ENCODE data around the gene ZMIZ1.

Gene ZMIZ1

DNA sequence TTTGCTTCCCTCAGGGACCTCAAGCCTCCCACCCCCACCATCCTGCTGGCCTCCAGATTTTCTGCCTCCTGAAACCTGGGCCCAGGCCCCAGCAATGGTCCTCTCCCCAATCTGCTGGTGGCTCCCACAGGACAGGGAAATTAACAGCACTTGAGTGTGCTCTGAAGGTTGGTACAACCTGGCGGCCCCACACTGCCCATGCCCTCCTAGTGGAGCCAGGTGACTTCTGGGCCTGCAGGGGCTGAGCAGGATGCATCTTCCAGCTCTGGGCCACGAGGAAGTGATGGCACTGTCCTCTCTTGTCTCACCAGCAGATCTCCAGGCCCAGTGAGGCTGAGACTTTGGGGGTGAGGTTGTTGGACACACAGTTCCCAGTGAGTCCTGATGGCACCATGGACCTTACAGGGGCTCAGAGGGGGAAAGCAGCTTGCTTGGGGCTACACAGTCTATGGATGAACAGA is 3.6 kb upstream of the ZMIZ1 start:
- in situ Hi-C loops (cut with HindIII; ENCODE audit: low sequenced_read_pairs): no loop called here

DNA sequence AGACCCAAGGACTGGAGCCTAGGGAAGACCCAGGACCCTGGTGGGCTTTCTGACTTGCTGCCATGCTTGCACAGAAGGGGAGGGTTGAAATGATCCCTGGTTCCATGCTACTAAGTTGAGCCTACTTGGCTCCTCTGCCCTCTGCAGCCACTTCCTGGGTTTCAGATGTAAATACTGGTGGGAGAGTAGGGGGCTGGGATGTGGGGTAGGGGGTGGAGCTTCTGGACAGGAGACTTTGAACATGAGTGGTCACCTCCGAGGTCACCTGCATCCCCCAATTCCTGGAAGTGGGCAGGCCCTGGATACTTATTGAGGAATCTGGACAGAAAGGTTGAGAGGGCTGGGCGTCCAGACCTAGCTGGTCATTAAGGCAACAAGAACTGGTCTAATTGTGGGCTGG is 2.9 kb upstream of the ZMIZ1 start:
- in situ Hi-C loops (cut with HindIII; ENCODE audit: low sequenced_read_pairs): no loop called here

DNA sequence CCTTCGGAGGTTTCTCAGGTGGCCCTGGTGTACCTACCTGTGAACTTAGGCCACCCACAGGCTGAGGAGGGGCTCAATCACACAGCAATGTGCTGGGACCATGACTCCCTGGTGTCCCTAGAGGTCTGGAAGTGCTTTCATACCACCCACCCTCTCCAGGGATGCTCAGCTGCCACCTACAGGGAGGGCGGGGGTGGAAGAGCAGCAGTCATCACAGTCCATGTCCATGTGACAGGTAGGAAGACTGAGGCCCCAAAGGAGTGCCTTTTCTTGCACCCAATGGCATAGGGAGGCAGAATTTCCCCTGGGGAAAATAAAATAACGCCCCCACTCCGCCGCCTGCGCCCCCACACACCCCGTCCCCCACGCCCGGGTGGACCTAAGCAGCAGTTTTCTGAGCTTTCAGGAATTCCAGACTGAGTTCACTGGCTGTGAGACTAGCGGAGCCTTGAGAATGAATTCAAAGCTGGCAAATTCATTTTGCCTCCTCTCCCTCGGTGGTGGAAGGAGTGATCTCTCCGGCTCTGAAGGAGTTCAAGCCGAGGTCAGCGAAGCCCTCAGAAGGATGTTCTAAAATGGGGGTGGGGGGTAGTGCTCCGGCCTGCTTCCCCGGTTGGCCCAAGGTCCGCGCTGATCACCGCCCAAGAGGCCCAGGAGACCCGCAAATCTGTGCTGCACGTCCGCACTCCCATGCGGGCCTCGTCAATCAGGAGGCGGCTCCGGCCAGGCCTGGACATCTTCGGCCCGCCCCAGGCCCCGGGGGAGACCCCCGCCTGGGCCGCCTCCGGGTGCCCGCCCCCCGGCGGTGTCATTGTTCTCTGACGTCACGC is 2.1 kb upstream of the ZMIZ1 start:
- in situ Hi-C loops (cut with HindIII; ENCODE audit: low sequenced_read_pairs): no loop called here

DNA sequence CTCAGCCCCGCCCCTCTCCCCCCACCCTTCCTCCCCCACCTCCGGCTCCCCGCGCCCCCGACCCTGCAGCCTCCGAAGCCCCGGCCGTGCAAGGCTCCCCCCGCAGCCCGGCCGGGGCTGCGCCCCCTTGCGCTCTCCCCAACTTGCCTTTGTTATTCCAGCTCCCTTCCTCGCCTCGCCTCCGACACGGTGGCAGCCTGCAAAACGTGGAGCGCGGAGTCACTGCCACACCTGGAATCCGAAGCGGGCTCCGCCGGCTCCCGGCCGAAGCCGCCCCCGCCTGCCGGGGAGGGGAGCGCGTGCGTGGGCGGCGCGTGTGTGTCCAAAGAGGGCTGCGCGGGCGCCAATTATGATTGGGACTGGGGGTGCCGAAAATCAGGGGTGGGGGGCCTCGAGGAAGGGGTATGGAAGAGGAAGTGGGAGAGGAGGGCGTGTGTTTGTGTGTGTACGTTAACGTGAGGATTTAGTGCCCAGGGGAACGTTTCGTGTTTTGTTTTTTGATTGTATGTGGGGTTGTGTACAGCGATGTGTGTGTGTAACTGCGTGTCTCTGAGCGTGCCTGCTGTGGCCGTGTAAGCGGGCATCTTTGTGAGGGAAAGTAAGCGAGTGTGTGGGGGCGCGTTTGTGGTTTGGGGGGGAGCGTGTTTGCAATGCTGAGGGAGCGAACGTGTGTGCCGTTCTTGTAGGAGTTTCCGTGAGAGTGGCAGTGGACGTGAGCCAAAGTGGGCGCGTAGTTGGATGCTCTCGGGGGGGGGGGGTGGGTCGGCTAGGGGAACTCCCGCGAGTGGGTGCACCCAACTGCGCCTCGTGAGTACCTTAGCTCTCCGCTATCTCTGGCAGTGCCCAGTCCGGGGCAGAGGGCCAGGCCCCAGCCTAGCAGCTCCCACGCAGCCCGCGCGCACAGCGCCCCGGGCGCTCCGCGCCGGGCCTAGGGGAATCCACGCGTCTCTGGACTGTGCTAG is 1.2 kb upstream of the ZMIZ1 start:
- in situ Hi-C loops (cut with HindIII; ENCODE audit: low sequenced_read_pairs): no loop called here

DNA sequence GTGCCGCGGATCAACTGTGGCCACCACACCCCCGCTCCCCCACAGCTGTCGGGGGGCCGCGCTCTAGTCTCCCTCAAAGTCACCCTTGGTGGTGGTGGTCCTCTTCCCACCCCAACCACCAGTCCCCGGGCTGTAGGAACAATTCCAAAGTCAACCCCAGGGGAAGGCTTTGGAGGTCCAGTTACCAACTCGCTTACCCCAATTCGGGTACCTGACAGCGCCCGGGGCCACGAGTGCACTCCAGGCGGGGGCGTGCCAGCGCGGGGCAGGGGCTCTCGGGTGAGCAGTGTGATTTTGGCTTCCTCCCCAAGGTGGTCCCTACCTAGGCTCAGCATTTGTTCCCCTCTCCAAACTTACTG is 584 bp upstream of the ZMIZ1 start:
- in situ Hi-C loops (cut with HindIII; ENCODE audit: low sequenced_read_pairs): no loop called here

DNA sequence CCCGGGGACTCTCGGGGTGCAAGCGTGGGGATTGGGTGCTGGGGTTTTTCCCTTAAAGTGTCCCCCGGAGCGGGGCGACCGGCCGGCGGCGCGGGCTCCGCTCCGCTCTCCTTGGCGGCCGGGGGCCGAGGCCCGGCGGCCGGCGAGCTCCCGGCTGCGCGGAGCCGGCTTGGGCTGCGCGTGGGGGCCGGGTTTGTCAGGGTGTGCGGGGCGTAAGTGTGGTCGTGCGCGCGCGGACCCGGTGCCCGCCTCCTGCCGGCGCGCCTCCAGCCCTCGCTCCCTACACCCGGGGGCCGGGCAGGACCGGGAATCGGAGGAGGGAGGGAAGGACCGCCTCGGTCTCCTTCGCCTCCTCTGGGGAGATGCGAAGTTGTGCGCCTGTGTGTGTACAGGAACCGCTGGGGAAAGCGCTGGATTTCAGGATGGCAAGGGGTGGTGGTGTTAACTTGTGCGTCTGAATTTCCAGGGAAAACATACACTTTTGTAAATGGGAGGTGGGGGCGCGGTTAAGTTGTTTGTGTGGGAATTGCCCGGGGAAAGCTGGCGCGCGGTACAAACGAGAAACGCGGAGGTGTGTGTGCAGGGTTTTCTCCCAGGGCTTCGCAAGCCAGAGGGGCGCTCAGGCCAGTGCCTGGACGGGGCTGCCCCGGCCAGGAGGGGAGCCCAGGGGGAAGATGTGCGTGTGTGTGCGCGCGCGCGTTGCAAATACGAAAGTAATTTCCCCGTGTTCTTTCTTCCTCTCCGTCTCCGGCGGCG is 737 bp downstream of the ZMIZ1 start:
- in situ Hi-C loops (cut with HindIII; ENCODE audit: low sequenced_read_pairs): loop anchor here (5.0 to 10.0 kb wide), 3 partner anchors 43 to 315 kb away; no protein-coding TSS in a partner anchor

DNA sequence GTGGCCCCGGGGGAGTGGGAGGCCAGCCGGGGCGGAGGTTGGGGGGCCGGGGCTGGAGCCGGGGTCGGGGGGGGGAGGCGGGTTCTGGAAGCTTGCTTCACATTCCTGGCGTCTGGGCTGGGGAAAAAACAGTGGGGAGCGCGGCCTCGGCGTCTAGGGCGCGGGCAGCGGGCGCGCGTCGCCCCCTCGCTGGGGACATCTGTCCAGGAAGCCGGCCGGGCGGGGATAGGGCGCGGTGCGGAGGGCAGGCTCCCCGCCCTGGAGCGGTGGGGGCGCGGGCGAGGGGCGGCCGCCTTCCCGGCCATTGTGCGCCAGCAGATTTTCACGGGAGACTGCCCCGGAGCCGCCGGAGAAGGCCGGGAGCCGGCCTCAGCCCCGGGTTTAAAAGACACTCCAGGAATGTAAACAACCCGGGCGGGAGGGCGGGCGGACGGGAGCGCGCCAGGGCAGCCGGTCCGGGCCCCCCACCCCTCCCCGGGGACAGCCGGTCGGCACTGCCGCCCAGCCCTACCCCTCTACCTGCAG is 1.4 kb downstream of the ZMIZ1 start:
- in situ Hi-C loops (cut with HindIII; ENCODE audit: low sequenced_read_pairs): loop anchor here (5.0 to 10.0 kb wide), 3 partner anchors 42 to 315 kb away; no protein-coding TSS in a partner anchor

DNA sequence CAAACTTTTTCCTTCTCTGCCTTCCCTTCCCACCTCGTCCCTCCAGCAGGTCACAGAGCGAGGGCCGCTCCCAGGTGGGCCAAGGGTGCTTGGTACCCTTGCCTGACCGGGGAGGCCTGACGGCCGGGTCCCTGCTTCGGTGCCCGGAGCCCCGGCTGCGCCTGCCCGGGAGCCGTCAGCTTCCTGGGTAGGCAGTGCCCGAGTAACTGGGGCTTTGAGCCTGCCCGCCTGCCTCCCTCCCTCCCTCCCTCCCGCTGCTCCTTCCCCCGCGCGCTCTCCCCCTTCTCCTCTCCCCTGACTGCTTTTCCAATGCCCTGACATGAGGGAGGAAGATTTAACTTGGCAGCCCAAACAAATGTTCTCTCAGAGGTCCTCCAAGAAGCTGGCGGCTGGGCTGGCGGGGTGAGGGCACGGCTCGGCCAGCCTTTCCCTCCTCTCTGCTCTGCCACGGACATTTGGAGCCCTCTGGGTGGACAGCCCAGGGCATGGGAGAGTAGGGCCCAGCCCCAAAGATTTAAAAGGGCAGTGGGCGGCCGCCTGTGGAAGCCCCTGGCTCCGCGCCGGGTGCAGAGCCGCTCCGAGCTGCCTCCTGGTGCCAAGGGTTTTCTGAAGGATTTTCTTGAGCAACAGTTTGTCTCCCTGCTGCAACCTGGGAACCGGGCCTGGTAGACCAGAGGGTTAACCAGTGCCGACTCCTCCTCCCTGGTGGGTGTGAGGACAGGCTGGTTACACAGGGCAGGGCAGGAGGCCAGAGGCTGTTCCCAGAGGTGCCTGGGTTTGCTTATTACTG is 2.0 kb downstream of the ZMIZ1 start:
- in situ Hi-C loops (cut with HindIII; ENCODE audit: low sequenced_read_pairs): loop anchor here (5.0 to 10.0 kb wide), 3 partner anchors 42 to 316 kb away; no protein-coding TSS in a partner anchor

DNA sequence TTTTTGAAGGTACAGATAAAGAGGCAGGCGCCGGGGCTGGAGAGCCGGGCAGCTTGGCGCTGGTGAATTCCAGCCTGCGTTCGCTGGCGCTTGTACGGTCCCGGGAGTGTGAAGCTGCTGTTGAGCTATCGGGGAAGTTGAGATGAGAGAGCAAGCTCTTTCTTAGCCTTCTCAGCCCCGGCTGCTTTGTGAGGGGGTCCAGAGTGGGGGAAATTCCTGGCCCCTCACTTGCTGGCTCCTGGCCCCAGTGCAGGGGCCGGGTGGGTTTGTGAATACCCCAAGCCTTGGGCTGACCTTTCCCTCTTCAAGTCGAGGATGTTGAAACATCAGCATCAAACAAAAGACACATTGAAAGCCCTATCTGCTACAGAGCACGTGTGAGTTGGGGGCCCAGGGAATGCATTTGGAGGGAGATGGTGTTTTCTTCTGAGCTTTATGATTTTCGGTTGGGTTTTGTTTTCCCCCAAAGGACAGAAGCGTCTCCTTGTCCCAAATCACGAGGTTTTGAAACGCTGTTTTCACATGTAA is 2.7 kb downstream of the ZMIZ1 start:
- in situ Hi-C loops (cut with HindIII; ENCODE audit: low sequenced_read_pairs): loop anchor here (5.0 to 10.0 kb wide), 3 partner anchors 41 to 317 kb away; no protein-coding TSS in a partner anchor

DNA sequence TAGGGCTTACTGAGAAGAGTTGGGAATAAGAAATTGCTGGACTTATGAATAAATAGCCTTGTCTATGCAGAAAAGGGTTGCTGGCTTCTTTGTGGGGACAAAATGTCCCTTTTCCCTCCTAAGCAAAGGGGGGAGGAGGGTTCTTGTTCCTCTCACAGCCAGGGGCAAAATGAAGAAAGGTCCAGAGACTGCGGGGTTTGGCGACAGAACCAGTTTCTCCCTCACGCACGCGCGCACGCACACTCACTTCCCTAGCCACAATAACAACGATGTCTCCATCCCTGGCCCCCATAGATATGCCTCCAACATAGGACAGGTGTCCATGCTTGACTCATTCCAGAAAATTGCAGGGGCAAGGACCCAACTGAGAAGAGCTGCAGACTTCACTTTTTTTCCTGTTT is 3.3 kb downstream of the ZMIZ1 start:
- in situ Hi-C loops (cut with HindIII; ENCODE audit: low sequenced_read_pairs): loop anchor here (5.0 to 10.0 kb wide), 3 partner anchors 40 to 317 kb away; no protein-coding TSS in a partner anchor

DNA sequence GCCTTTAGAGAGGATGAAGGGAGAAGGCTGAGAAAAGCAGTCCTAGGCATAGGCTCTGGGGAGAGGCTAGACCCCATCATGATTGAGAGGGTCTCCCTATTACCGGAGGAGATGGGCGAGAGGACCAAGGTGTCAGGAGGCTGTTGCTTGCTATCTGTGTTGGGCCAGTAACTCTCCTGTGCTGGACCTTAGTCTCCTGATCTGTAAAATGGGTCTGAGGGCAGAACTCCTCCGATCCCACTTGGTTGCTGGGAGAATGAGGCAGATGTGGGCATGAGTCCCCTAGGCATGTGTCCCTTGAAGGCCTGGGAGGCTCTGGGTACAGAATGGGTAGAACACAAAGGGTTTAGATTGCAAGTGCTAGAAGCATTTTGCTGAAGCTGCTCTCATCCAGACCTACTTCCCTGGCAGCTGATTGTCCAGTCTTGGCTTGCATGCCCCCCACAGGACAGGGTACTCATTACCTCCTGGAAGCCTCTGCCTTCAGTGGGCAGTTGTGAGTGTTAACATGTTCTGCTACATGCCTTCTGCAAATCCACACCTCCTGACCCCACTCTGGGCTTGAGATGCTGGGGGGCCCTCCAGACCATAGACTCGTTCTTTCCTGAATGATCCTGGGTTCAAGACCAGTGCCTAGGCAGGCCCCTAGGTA is 4.4 kb downstream of the ZMIZ1 start:
- in situ Hi-C loops (cut with HindIII; ENCODE audit: low sequenced_read_pairs): loop anchor here (5.0 to 10.0 kb wide), 3 partner anchors 39 to 318 kb away; no protein-coding TSS in a partner anchor

DNA sequence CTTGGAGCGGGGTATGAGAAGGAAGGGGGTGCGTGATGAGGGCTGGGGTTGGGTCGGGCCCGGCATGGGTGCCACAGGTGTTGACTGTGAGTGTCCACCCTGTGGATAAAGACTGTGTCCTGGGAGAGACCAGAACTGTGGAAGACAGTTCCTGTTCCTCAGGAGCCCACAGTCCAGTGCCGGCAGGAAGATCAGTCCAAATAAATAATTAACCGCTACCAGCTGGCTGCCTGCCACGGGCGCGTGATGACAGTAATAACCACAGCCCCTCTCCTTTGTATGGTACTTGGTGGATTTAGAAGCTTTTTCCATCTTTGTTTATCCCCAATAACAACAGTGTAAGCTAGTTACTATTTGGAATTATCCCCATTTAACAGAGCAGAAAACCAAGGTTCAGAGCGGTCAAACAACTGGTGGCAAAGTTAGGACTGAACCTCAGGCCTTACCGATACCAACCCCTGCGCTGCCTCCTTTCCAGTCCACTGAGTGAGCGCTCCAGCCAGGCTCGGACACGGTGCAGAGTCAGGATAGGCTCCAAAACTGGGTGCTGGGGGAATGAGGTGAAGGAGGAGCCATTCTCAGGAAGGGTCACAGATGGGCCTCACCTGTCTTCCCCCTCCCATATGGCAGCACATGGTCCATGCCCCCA is 5.1 kb downstream of the ZMIZ1 start:
- in situ Hi-C loops (cut with HindIII; ENCODE audit: low sequenced_read_pairs): loop anchor here (5.0 to 10.0 kb wide), 3 partner anchors 38 to 319 kb away; no protein-coding TSS in a partner anchor

DNA sequence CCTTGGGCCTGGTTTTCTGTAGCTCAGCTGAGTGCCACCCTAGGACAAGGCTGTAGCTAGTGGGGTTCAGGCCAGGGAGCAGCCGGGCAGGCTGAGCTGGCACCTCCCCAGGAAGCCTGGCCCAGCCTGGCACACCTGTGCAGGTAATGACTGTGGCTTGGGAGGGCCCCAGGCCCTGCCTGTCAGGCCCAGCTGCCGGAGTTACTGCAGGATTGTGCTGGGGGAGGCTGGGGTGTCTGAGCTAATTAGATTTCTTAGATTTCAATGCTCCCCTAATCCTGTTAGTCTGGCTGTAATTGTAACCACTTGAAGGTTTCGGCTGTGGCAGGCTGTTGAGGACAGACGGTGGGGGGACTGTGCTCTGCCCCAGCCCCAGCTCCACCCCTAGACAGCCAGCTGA is 6.0 kb downstream of the ZMIZ1 start:
- in situ Hi-C loops (cut with HindIII; ENCODE audit: low sequenced_read_pairs): loop anchor here (5.0 to 10.0 kb wide), 4 partner anchors 38 to 320 kb away; no protein-coding TSS in a partner anchor

DNA sequence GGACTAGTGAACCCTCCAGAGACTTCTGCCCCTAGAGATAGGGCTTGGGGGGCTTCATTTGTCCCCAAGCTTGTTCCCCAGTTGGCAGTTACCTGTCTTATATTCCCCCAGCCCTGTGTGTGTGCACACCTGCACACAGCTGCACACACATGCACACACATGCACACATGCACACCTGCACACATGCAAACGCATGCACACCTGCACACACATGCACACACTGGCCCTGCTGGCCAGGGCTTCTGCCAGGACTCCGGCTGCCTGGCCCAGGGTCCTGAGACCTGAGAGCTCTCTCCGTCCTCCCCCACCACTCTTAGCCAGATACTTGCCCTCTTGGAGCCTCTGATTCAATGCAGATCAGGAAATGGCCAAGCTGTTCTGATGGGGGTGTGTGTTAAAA is 6.7 kb downstream of the ZMIZ1 start:
- in situ Hi-C loops (cut with HindIII; ENCODE audit: low sequenced_read_pairs): loop anchor here (5.0 to 10.0 kb wide), 2 partner anchors 97 to 321 kb away; no protein-coding TSS in a partner anchor

DNA sequence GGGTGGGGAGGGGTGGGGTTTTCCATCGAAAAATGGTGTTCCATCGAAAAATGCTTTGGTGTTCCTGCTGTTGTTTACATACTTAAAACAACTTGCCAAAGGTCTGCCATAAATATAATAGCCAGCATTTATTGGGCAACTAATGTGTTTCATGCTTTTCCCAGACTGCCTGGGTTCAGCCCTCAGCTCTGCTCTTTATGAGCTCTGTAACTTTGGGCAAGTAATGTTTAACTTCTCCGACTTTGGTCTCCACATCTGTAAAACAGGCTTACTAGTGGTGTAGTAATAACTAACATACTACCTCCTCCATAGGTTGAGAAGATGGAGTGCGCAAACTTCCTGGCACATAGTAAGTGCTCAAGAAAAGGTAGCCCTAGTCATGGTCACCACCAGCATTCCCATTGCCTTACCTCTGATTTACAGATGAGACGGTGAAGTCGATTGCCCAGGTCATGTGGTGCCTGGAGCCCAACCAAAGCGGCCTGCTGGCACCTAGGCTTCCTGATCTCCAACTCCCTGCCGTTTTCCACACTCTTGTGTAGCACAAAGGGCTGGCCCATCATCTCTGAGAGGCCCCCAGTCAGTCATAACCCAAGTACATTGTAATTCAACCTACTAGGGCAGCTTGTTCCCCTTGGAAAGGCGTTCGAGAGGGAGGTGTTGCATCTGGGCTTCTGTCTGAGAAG is 8.9 kb downstream of the ZMIZ1 start:
- in situ Hi-C loops (cut with HindIII; ENCODE audit: low sequenced_read_pairs): loop anchor here (5.0 to 10.0 kb wide), 2 partner anchors 95 to 323 kb away; no protein-coding TSS in a partner anchor

DNA sequence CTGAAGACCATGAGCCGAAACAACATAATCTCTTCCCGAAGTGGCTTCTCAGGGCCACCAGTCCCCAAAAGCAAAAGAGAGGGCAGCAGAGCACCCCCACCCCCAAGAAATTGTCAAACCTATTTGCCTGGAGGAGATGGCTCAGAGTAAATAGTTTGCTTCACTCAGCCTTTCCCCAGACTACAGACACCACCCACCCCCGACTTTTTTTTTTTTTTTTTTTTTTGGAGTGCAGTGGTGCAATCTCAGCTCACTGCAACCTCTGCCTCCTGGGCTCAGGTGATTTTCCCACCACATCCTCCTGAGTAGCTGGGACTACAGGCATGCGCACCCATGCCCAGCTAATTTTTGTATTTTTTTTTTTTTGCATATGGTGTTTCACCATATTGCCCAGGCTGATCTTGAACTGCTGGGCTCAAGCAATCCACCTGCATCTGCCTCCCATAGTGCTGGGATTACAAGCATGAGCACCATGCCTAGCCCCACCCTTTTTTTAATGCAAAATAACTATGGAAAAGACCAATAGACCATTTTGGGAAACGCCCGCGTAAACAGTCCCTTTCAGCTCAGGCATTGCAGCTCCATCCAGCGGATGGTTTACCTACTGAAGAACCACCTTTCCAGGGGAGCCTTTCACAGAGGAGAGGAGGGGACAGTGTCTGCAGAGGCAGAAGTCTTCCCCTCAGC is 9.7 kb downstream of the ZMIZ1 start:
- in situ Hi-C loops (cut with HindIII; ENCODE audit: low sequenced_read_pairs): loop anchor here (5.0 to 10.0 kb wide), 2 partner anchors 94 to 324 kb away; no protein-coding TSS in a partner anchor

DNA sequence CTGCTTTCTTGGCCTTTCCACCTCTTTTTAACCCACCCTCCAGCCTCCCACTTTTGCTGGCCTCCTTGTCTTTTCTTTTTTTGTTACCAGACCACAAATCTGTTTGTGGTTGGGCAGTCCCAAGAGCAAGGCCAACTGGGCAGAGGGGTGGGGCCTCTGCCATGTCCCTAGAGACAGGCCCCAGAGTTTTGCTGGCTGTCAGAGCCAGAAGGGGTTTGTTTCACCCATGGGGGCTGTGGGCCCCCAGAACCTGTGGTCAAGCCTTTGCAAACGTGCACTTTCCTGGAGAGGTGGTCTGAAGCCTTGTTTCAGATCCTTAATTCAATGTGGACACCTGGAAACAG is 10.3 kb downstream of the ZMIZ1 start:
- in situ Hi-C loops (cut with HindIII; ENCODE audit: low sequenced_read_pairs): loop anchor here (5.0 to 10.0 kb wide), 2 partner anchors 93 to 324 kb away; no protein-coding TSS in a partner anchor

All from endothelial cell of hepatic sinusoid (primary cell).